GM19438 (cell line): ENCODE measurements around the gene PPIL4.

Experiments
- ATAC-seq: cut with Tn5 transposase; IDR thresholded peaks from one replicate; pipeline ENCODE4 v1.9.1; 2021; ENCODE audit warnings: low read depth; ENCODE audit not compliant: unreplicated experiment

The PPIL4 gene

GRCh38 chr6:149484733-149485700, 60.8 kb downstream of the PPIL4 start, which contains the start of gene ZC3H12D:
TSS of gene ZC3H12D (minus strand) at chr6:149485014. CDS start at chr6:149474543, 10,471 bp downstream.
- peak; percentile 29 for ATAC-seq

DNA sequence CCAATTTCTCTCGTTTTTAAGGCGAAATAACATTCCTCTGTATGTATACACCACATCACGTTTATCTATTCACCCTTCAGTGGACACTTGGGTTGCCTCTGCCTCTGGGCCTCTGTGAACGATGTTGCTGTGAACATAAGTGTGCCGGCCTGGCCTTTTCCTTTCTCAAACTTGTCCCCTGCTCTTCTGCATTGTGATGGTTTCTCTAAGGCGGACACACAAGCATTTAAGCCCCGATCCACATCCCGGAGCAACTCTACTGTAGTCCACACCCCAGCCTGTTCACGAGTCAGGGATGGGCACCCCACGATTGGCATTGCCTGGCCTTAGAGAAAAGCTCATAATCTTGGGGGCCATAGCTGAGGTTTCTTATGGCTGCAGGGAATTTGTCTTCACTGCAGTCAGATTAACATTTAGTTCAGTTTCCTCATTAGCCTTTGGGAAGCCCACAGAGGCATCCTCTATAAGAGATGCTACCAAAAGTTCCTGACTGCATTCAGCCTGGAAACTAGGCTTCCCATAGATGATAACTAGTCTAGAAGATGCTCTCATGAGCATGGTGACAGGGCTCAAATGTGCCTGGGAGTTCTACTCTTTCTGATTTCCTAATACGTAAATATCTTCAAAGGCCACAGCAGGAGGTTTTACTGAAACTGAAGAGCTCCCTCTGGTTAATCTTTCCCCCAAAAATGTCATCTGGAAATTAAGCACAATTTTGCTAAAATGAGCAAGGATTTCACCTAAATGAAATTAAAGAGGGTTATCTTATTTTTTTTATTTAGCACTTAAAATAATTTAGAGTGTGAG, 61.8 kb downstream of the PPIL4 start:
- no peak for ATAC-seq

GRCh38 chr6:149483334-149483725, 62.5 kb downstream of the PPIL4 start:
- no peak for ATAC-seq

- ATAC-seq: no peak
Measured at GRCh38 chr6:149482545-149483333, 63.1 kb downstream of the PPIL4 start.

DNA sequence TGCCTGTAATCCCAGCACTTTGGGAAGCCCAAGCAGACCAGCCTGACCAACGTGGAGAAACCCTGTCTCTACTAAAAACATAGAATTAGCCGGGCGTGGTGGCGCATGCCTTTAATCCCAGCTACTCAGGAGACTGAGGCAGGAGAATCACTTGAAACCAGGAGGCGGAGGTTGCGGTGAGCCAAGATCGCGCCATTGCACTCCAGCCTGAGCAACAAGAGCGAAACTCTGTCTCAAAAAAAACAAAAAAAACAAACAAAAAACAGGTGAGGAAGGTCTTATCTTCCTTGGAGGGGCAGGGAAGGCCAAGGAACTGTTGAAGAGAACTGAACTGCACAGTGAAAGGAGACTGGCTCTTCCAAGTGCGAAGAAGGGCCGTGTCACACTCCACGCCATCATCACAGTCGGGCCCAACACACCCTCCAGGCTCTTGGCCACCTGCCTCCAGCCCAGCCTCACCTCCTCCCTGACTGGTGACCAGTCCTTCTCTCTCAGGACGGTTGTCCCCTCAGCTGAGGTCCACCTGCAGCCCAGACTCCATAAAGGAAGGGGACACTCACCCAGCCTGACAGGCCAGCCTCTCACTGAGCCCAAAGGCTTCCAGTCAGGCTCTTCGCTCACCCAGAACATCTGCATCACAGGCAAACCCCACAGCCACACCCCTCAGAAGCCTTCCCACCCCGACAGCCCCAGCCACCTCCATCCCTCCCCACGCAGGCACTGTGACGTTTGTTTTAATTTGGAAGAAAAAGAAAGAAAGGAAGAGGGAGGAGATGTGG, 65.2 kb downstream of the PPIL4 start:
- ATAC-seq: no peak

DNA sequence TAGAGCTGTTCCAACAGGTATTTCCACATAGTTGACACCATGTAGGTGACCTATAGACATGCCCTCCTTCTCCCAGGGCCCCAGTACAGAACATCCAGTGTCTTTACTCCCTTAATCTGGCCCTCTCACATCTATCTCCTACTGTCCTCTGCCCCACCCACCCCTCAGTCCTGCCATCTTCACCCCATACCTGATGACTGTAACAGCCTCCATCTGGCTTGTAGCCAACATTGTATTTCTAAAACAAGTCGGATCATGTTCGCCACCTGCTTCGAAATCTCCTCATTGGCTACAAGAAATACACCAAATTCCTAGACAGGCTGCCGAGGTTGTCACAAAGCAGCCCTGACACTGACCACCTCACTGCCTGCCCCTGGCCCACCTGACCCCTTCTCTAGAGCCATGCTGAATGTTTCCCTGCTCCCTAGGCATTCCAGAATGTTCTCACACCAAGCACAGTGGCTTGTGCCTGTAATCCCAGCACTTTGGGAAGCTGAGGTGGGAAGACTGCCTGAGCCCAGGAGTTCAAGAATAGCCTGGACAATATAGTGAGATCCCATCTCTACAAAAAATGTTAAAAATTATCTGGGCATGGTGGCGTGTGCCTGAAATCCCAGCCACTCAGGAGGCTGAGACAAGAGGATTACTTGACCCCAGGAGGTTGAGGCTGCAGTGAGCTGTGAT, 67.1 kb downstream of the PPIL4 start:
- no peak for ATAC-seq

- no peak for ATAC-seq
Measured at GRCh38 chr6:149477544-149477943, 68.3 kb downstream of the PPIL4 start.

GRCh38 chr6:149476789-149477455, 68.9 kb downstream of the PPIL4 start:
- ATAC-seq: no peak

DNA sequence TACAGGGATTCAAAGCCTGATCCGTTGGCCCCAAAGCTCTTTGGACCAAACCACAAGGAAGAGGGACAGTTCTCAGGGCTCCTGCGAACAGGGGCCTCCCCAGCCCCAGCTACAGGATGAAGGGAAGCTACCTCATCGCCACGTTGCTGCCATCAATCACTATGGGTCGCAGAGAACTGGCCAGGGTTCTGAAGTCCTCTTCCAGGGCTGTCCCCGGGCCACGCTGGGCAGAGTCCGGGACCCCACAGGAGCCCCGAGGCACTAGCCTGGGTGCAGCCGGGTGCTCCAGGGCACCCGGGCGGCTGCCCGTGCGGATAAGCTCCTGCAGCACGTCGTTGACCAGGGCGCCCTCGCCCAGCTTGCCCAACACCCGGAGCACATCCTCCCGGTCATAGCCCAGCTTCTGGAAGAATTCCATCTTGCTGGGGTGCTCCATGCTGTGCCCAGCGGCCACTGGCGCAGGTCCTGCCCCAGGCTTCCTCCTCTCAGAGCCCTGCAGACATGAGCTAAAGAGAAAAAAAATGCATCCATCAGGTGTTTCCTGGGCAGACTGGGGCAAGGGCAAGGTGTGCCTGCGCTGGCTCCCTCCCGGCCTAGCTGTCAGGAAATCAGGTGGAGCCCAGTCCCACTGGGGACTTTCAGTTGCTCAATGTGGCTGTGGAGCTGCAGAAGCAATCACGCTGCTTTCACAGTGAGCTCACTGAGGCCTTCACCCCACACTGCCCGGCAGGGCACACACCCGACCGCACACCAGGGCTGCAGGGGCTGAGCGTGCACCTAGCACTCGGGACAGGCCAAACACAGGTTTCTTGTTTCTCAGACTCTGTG, 71.5 kb downstream of the PPIL4 start:
- no peak for ATAC-seq

- no peak for ATAC-seq
Measured at GRCh38 chr6:149473080-149474052, 72.5 kb downstream of the PPIL4 start.

DNA sequence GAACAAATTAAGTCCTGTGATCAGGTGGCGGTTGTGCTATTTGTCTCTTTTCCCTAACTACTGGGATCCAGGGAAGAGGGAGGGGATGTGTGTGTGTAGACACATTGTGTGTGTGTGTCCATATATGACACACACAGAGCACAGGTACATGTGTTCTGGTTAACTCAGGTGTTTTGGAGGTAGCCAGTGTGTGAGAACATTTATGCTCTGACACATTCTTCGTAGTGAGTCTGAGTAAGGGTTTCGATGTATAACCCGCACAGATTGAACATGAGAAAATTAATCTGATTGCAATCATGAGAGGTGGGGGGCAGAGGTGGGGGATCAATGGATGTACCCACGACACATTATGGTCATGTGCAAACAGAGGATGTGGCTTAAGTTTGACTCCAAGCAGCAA, 73.6 kb downstream of the PPIL4 start:
- no peak for ATAC-seq

- ATAC-seq: peak; percentile 34
Measured at GRCh38 chr6:149471801-149472200, 74.0 kb downstream of the PPIL4 start.

DNA sequence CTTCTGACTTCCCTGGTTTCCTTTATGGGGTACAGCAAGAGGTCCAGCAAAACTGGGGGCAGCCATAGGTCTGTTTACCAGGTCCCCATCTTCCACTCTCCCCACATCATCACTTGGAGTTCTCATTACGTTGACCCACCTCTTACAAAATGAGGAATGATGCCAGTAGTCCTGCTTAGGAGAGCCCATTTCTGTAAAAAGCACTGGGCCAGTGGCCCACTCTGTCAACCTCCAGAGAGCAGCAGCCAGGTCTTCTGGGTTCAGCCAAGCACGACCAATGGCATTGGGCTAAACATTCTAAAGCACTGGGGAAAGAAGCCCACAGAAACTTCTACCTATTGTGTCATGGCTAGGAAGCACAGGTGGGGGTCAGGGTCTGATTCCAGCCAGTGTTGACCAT, 74.9 kb downstream of the PPIL4 start:
- no peak for ATAC-seq

DNA sequence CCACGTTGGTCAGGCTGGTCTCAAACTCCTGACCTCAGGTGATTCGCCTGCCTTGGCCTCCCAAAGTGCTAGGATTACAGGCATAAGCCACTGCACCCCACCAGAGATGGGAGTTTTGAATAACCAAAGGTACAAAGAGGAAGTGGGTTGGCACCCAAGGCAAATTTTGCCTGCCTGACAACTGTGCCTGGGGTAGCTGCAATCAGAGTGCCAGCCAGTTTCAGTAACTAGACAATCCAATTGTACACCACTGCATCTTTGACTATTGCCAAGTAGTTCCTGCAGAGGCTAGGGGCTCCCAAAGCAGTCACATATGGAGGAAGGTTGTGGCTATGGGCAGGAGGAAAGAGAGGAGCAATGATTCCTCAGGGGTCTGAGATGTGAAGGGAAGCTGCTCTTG, 77.7 kb downstream of the PPIL4 start:
- peak; percentile 2 for ATAC-seq

- ATAC-seq: no peak
Measured at GRCh38 chr6:149467265-149467664, 78.6 kb downstream of the PPIL4 start.

- no peak for ATAC-seq
Measured at GRCh38 chr6:149464411-149464810, 81.4 kb downstream of the PPIL4 start.

DNA sequence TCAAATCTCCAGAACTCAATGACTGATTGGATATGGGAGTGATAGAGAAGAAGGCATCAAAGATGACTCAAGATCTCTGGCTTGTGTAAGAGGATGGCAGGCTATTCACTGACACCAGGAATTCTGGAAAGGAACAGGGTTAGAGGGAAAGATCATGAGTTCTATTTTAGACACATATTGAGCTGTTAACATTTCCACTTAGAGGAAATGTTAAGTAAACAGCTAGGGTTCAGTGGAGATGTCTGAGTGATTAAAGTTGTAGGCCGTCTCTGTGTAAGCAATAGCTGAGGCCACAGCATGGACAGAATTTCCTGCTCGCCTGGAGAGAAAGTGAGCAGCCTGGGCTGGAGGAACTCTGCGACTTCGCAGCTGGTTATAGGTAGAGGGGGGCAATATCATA, 82.1 kb downstream of the PPIL4 start:
- no peak for ATAC-seq
